NB4 (cell line): ENCODE data around the gene PTCD2.

Experiments used
- CTCF ChIP-seq: IDR thresholded peaks from one replicate; pipeline ENCODE4 v1.5.1; 2012; ENCODE audit warnings: low read depth, low read length
- MYC ChIP-seq: IDR thresholded peaks from 2 replicates; pipeline ENCODE4 v1.6.1; 2011; ENCODE audit warnings: low read depth, low read length
- POLR2A ChIP-seq: IDR thresholded peaks from 2 replicates; pipeline ENCODE4 v1.6.1; 2011; ENCODE audit warnings: mild to moderate bottlenecking; ENCODE audit not compliant: insufficient read length; ENCODE audit errors: extremely low read depth
- TF ChIP-seq, protein P1 (sequence below): IDR thresholded peaks from 2 replicates; pipeline ENCODE4 v1.6.1; 2011; ENCODE audit warnings: low read depth, low read length

- TF ChIP-seq POLR2A (no peak), CTCF (no peak), MYC (no peak)
- TF ChIP-seq, protein P1, sequence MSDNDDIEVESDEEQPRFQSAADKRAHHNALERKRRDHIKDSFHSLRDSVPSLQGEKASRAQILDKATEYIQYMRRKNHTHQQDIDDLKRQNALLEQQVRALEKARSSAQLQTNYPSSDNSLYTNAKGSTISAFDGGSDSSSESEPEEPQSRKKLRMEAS: no peak
These were observed 18.6 kb downstream of the PTCD2 start for GRCh38 chr5:72338689-72339209.
